RCC 7860 (cell line): ENCODE results near the gene RD3L.
"Not testable (repeated sequence)": the region's sequence is repeated elsewhere in the genome, so short reads cannot be mapped to it uniquely, and the experiment has no call there.

Source experiments
- DNase-seq: peaks from one replicate; pipeline ENCODE4 v3.0.0-alpha.2; 2015; ENCODE audit warnings: low spot score
- FAIRE-seq: peaks from 2 replicates; lab custom pipeline; 2012; peaks lifted over from hg19 to GRCh38; lab: Jason Lieb, UNC

RD3L gene

DNA sequence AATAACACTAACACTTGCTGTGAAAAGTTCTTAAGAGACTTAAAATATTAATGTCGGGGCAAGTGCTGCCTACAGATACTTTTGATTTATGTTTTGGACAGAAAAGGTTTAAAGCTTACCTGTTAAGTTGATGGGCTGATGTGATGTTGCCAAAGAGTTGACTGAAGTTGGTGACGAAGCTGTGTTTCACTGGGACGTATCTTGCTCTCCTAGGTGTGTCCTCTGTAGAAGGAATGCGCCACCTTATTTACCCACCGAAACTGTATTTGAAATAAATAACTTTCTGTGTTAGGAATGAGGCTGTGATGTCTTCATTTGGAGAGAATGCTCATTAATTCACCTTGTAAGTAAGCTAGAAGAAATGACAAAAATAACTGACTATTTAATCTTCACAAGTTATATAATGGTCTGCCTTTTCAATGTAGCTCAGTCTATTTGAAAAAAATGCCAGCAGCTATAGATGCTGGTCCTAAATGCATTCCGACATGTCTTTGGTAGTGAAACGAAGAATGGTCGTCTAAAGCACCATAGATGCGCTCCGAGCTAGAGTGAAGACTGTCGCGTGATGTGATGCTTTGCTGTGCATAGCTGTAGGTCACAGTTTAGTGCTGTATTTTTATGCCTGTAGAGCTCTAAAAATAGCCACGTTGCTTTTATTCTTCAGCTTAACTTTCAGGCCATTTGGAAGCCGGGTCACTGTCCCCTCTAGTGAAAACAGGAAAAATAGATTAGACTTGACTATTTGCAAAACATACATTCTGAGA lies at the start of gene RD3L:
TSS of gene RD3L (minus strand) at position 557 of the 764 bp plus-strand sequence. CDS start 834 bp downstream, outside the sequence.
- FAIRE-seq (no peak), DNase-seq (no peak)

DNA sequence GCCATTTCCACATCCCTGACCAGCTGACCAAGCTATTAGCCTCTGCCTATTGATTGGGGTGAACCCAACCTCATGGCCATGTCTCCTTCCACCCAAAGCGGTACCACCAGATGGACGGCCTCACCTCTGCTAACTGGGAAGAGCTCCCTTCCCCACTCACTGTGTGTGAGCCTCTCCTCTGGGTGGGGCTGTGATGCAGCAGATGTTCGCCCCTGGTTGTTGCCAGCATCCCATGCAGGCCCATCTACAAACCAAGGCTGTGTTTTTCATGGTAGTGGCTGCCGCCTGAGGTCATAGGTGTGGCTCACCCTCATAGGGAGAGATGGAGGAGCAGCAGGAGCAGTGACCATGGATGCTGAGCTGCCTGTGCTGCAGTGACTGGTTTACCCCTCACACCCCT lies 47.6 kb upstream of the RD3L start:
- DNase-seq (no peak), FAIRE-seq (no peak)

DNA sequence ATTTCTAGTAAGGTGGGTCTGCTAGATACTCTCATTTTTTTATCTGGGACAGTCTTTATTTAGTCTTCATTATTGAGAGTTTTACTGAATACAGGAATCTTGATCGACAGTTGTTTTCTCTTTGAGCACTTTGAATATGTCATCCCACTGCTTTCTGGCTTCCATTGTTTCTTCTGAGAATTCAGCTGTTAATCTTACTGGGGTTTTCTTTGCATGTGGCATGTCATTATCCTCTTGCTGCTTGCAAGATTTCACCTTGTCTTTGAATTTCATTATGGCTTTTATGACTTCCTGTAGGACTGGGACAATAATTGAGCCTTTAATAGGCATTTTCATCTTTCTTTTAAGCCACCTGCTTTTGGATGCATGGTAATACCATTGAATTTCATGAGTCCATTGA lies 46.7 kb upstream of the RD3L start:
- no peak for FAIRE-seq
- DNase-seq: no peak

DNA sequence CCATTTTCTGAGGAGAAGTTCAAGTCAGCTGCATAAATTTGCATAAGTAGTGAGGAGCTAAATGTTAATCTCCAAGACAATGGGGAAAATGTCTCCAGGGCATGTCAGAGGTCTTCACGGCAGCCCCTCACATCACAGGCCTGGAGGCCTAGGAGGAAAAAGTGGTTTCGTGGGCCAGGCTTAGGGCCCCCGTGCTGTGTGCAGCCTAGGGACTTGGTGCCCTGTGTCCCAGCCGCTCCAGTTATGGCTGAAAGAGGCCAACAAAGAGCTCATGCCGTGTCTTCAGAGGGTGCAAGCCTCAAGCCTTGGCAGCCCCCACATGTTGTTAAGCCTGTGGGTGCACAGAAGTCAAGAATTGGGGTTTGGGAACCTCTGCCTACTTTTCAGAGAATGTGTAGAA lies 41.9 kb upstream of the RD3L start:
- FAIRE-seq (no peak), DNase-seq (no peak)

DNA sequence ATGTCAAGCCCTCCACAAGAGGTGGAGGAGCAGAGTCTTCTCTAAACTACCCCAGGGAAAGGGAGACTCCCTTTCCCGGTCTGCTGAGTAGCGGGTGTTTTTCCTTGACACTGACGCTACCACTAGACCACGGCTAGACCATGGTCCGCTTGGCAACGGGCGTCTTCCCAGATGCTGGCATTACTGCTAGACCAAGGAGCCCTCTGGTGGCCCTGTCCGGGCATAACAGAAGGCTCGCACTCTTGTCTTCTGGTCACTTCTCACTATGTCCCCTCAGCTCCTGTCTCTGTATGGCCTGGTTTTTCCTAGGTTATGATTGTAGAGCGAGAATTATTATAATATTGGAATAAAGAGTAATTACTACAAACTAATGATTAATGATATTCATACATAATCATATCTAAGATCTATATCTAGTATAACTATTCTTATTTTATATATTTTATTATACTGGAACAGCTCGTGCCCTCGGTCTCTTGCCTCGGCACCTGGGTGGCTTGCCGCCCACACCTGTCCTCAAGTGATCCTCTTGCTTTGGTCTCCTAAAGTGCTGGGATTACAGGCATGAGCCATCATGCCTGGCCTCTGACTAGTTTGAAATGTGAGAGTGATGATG lies 38.4 kb upstream of the RD3L start:
- DNase-seq, FAIRE-seq: not testable (repeated sequence)

DNA sequence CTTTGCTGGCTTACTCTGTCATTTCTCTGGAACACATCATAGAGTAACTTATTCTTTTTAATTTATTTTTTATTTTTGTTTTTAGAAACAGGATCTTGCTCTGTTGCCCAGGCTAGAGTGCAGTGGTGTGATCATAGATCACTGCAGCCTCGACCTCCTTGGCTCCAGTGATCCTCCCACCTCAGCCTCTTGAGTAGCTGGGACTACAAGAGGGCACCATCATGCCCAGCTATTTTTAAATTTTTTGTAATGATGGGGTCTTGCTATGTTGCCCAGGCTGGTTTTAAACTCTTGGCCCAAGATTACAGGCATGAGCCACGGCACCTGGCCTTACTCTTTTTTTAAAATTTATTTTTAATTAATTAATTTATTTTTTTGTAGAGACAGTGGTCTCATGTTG lies 32.2 kb upstream of the RD3L start:
- DNase-seq (no peak), FAIRE-seq (no peak)

DNA sequence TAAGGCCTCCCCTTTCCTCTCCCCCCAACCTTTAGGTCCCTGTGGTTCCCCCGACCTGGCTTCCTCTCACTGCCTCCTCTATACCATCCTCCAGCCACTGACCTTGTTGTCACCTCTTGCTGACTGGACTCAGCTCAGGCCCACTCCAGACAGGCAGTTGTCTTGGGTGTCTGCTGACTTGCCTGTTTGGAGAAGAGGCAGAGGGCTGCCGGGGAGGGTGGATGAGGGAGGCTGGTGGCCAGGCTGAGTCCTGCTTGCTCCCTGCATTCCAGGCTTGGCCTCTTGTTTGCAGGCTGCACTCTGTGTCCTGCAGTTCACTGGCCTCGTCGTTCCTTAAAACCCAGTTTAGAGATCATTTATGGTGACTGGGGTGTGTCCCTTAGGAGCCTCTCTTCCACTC lies 31.0 kb upstream of the RD3L start:
- DNase-seq: no peak
- FAIRE-seq: no peak

DNA sequence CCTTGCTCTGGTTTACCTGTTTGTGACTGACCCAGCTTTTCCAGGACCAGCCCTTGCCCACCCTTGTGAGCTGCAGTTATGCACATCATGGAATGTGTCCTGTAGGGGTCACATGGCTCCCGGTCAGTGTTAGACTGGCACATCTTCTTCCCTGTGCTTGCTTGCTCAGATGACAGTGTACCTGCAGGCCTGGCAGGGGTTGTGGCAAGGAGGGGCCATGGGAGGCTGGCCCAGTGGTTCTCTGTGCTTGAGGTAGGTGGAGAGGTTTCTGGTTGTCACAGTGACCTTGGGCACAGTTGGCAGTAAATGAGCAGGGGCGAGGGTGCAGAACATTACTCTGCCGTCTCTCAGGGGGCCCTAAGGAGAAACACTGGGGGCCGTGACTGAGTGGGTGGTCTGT lies 27.6 kb upstream of the RD3L start:
- no peak for FAIRE-seq
- DNase-seq: no peak

DNA sequence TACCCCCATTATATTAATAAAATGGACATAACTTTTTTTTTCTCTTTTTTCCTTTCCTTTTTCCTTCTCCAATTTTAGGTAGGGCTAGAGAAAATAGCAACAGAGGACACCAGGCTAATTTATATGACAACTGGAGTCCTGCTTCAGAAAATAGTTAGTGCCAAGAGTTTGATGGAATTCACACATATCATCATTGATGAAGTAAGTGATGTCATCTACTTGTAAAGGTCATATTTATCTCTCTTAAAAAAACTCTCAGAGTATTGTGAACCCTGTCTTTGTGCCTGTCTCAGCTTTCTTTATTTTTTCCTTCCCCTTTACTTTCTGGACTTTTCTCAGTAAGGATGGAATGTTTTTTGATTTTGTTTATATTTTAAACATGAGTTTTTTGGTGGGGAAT lies 24.3 kb upstream of the RD3L start:
- no peak for DNase-seq

DNA sequence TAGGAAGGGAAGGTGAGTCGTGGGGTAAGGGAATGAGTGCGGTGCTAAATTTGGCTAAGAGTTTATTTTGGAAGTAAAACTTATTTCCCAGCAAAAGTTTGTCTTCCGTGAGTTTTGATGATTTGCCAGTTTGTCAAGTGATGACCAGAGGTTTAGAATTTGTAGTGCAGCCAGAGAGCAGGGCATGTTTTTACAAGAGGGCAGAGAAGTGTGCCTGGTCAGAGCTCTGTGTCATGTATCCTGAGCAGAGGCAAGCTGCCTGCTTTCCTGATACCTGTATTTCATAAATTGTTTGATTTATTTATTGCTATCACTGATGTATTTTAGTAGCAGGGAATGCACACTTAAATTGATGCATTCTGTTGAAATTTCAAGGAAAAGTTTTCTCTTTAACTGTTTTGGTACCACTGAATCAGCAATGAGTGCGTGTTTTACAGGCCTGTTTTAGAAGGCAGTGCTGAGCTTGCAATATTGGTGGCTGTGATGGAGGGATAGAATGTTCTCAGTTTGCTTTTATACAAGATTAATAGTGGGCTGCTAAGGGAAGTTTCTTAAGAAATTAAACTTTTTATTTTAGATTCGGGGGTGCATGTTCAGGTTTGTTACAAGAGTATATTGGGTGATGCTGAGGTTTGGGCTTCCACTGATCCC lies 19.7 kb upstream of the RD3L start:
- DNase-seq: no peak

More for the DNA sequence above, 24.3 kb upstream of the RD3L start:
- FAIRE-seq: no peak

DNA sequence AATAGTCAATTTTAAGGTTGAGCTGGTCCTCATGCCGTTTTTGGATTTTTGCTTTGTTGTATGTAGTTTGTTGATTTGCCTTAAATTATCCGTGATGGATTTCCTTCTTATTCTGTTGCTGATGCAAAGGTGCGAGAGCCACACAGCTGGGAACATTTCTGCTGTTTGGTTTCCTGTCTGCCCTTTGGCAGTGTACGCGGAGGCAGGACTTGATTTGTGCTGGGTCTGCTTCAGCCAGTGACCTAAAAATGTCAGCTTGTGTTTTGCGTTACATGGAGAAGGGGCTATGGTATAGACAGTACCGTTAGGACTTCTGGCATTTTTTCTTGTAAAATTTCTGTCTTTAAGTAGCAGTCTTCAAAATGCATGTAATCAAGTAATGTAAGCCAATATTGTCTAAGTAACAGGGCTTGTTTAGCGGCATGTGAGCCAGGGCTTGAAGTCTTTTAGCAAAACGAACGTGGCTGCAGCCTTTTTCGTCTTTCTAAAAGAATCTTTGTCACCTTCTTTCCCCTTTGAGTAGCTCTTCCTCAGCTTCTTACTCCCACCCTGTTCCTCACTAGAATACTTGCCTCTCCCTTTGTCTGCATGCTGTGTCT lies 18.2 kb upstream of the RD3L start:
- FAIRE-seq (no peak), DNase-seq (no peak)

More for the DNA sequence above, 19.7 kb upstream of the RD3L start:
- no peak for FAIRE-seq

DNA sequence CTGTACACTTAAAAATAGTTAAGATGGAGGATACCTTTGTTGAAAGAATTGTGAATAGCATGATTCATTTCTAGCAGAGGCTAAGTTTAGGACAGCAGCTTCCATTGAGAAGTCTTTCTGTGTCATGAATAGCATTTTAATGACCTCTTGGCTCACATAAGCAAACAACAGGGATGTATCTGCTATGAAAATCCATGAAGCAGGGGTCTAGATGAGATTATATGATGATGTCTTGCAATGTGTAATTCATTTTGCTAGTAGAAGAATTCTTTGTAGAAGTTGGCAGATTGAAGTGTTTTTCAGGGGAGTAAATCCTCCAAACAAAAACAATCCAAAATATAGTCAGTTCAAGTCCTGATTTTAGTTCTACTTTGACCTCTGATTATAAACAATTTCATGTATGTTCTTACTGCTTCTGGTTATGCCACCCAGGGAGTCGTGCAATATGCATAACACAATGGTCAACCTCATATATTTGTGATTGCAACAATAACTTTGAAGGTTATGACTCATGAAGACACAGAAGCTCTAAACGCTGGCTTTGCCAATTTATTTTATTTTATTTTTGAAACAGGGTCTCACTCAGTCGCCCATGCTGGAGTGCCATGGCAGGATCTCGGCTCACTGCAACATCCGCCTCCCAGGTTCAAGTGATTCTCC lies 6.9 kb upstream of the RD3L start:
- FAIRE-seq (no peak), DNase-seq (no peak)

DNA sequence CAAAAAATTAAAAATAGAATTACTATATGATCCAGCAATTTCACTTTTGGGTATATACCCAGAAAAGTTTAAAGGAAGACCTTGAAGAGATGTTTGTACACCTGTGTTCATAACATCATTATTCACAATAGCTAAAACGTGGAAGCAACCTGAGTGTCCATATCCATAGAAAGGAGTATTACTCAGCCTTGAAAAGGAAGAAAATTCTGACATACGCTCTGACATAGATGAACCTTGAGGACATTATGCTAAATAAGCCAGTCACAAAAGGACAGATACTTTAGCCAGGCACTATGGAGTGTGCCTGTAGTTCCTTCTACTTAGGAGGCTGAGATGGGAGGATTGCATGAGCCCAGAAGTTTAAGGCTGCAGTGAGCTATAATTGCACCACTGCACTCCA lies 6.1 kb upstream of the RD3L start:
- FAIRE-seq (no peak), DNase-seq (no peak)

DNA sequence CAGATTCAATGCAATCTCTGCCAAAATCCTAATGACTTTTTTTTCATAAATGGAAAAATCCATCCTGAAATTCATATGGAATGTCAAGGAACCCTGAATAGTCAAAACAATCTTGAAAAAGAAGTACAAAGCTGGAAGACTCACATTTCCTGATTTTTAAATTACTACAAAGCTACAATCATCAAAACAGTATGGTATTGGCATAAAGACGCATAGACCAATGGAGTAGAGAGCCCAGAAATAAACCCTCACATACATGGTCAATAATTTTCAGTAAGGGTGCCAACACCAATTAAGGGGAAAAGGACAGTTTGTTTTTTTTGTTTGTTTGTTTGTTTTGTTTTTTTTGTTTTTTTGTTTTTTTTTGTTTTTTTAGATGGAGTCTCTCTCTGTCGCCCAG lies 4.6 kb upstream of the RD3L start:
- FAIRE-seq (no peak), DNase-seq (no peak)

DNA sequence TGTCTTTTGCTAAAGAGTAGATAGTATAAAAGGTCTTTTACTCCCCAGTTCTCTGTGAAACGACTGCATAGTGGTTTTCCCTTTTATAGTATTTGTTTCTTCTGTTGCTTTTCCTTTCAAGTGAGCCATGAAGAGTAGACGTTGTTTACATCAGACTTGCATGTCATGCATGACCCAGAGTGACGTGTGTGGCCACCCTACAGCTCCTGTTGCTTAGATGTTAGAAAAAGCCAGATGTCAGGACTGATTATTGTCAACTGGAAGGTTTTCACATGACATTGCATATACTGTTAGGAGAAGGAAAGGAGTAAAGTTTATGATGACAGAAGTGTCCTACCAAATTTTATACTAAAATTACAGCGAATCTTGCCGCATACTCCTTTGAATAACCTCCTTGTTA lies 1.3 kb upstream of the RD3L start:
- no peak for FAIRE-seq
- DNase-seq: no peak

DNA sequence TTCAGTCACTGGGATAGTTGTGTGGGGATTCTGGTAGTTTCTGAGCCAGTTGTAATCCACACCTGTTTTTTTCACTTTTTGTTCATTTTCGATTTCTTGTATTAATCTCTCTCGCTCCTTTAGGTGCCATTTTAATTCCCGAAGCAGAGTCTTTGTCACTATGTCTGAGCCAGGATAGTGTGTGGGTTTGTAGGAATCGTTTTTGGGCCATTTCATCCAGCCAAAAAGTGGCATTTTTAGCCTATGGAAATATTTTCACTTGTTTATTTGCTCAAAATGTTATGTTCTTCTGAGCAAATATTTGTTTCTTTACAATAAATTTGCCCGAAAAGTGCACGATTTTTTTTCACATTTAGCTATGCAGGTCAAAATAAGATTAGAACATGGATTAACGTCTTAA lies 867 bp downstream of the RD3L start:
- FAIRE-seq: no peak
- DNase-seq: no peak

DNA sequence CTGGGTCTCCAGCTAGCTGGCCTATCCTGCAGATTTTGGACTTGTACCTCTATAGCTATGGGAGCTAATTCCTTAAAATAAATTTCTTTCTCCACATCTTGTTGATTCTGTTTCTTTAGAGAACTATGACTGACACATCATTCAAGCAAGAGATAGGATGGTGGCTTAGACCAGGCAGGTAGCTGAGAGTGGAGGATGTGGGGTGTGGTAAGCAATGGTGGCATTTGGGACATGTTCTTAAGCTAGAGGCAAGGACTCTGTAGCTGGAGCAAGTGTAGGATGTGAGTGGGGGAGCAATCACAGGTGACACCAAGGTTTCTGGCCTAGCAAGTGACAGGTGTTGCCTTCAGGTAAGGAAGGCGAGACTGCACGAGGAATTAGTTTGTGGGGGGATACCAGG lies 7.2 kb downstream of the RD3L start:
- no peak for DNase-seq
- FAIRE-seq: no peak

DNA sequence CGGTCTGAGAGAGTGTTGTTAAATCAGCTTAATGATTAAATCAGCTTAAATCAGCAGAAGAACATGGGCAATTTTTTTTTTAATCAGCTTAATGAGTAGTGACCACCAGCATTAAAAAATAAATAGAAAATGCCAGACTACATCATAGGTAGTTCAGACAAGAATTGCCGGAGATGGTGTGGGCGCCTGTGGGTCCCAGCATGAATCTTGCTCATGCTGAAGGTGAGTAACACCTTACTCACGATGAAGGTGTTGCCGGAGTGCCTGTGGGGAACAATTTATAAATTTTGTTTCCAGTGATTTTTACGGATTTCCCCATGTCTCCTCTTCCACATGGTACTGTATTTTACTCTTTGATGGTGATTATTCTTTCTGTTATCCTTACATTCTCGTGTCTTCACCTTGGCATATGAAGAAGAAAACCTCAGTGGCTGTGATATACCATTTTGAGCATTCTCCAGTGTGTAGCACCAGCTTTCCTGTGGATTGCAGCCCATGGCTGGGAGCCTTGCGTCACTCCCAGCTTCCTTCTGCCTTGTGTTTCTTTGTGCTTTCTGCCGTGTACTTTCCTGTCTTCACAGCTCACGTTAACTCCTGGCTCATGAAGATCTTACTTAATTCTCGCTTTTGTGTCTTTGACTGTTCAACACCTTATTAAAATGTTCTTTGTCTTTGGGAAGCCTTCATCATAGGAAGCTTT lies 9.4 kb downstream of the RD3L start:
- no peak for DNase-seq

DNA sequence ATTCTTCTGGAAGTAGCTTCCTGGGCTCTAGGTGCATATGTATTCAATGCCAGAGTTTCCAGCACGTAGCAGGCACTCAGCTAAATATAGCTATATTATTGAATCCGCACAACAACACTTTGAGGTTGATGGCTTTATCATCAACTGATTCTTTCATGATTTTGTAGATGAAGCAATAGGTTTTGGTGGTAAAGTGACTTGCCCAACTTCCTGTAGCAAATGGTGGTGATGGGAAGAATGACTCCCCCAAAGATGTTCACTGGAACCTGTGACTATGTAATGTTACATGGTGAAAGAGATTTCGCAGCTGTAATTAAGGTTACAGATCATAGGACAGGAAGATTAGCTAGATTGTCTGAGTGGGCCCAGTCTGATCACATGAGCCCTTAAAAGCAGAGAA lies 10.9 kb downstream of the RD3L start:
- FAIRE-seq: no peak

More for the DNA sequence above, 9.4 kb downstream of the RD3L start:
- no peak for FAIRE-seq

DNA sequence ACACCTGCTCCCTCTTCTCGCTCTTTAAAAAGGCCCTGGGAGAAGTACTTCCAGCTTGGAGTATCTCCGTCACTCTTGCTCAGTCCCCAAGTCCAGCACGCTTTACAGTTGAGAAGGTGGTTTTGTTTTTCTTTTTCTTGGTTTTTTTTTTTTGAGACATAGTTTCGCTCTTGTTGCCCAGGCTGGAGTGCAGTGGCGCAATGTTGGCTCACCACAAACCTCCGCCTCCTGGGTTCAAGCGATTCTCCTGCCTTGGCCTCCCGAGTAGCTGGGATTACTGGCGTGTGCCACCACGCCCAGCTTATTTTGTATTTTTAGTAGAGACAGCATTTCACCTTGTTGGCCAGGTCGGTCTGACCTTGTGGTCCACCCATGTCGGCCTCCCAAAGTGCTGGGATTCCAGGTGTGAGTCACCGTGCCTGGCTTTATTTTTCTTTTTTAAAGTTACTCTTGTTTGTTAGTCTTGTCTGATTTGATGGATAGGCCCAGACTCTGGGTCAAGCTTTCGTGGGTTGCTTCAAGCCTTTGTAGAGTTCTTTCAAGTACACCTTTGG lies 12.2 kb downstream of the RD3L start:
- FAIRE-seq (no peak), DNase-seq (no peak)

More for the DNA sequence above, 10.9 kb downstream of the RD3L start:
- DNase-seq: no peak
